ENCODE results near the gene CTXND1.

CTXND1 gene

DNA sequence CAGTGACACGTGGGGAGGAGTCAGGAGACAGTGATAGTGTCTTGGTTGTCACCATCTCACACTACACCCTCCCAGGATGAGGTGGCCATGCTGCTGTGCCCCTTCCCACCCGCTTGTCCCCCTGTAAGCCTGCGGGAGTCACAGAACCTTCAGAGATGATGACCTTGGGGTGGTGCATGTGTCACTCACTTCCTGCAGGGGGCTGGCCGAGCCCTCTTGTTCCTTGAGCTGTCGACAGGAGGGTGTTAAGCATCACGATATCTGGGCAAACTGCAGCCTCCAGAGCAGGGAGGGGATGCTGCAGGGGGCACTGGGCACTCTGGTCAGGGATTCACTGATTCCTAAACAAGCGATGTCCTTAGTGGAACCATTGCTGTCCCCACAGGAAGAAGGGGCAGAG is 71.5 kb downstream of the CTXND1 start:
- no peak for DNase-seq

DNA sequence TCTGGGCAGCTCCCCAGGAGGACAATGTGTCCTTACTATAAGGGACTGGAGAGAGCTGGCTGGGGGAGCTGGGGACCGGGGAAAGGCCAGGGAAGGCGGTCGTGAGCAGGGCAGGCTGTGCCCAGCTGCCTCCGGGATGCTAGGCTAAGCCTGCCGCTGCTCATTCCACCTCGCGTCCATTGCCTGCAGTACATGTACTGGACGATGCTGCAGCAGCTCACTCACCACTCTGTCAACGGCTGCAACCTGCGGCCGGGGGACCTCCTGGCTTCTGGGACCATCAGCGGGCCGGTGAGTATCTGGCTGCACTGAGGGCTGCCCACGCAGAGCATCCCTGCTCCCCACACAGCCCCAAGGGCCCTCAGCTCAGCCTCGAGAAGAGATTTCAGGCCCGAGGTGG is 72.1 kb downstream of the CTXND1 start:
- no peak for DNase-seq

DNA sequence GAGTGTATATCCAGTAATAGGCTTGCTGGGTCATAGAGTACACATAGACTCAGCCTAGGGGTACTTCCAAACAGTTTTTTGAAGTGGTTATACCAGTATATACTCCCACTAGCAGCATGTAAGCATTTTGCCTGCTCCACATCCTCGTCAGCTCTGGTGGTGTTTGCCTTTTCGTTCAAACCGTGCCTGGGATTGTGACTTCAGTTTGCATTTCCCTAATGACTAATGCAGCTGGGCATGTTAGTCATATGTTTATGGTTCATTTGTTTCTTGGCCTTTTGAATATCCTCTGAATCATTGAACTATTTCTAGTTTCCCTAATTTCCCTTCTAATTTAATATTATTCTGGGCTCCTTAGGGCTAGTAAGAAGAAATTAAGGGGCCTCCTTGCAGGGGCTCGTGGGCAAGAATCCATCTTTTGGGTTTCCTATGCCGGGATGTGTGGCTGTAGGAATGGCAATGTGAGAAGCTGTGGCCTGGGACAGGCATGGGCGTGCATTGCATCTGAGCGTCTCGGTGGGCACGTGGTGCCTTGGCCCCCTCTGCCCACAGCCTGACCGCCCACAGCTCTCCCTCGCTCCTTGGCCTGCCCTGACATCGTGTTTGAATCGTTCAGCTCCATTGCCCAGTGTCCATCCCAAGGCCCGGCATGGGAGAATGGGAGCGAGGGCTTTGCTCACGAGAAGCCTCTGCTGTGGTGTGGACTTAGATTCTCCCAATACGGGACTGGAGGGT is 72.8 kb downstream of the CTXND1 start:
- DNase-seq, result no peak

DNA sequence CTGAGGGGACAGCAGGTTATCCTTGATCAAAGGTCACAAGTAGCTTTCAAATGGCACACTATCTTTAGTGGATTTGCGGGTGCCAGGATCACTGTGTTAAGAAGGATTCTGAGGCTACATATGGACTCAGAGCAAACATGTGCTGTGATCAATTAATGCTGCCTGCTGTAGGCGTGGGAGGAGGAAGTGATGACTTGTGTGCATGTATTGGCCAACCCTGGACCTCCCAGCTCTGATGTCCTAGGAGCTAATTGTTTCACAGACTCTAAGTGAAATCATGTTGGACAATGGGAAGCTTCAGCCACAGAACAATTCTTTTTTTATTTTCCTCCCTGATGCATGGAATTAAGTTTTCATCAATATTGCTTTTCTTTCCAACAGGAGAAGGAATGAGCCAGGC is 74.9 kb downstream of the CTXND1 start:
- no peak for DNase-seq

DNA sequence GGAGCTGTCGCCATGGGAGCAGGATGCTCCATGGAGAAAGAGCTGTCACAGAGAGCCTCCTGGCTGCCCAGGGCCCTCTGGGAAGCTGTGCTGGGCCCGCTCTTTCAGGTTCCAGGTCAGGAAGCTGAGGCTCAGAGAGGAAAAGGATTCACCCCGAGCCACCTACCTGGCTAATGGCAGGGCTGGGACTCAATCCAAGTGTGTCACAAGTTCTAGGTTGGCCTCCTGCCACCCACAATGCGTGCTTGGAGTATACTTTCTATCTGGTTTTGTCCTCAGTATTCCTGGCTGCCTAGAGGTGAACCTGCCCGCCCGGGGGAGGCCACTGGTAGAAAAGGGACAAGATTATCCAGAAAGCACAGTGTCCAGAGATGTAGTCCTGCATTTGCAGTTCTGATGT is 75.6 kb downstream of the CTXND1 start:
- no peak for DNase-seq

DNA sequence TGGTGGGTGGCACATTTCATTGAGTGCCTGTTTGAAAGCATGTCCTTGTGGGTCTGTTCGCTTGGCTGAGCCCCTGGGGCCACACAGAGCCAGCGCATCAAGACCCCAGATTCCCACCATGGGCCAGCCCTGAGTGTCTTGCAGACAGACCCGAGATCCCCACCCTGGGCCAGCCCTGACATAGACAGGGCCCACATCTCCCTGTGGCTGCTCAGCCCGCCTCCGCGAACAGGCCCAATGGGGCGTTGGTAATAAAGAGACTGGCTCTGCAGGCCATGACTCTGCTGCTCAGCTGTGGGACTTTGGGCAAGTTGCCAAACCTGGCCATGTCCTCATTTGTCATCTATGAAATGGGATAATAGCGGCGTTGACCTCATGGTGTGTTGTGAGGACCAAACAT is 76.6 kb downstream of the CTXND1 start:
- DNase-seq, result no peak

DNA sequence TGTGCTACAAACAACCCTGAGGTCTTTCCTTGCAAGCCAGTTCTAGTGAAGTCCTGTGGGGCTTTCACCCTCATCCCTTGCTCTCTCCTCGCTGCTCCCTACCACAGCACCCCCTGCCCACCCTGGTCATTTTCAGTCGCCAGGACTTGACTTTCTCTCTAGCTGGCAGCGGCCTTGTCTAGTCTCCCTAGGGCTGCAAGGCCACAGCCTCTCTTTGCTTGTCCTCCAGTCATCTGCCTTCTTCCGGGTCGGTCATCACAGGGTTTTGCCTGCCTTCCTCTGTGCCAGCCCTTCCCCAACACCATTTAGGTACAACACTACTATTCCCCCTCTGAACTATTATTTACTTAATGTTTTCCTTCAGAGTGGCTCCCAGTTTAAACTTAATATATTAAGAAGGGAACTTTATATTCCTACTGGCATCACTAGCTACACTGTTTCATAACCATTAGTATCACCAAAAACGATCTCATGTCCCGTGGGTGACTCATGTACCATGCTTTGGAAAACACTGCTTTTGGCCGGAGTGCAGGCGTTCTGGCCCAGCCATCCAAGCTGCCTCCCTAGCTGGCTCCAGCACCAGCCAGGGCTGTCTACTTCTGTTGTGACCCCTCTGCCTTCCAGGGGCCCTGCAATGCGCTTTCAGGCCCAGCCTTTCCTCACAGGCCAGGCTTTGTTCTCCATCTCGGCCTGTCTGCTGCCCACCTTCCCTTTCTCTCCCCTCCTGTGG is 77.8 kb downstream of the CTXND1 start:
- no peak for DNase-seq

DNA sequence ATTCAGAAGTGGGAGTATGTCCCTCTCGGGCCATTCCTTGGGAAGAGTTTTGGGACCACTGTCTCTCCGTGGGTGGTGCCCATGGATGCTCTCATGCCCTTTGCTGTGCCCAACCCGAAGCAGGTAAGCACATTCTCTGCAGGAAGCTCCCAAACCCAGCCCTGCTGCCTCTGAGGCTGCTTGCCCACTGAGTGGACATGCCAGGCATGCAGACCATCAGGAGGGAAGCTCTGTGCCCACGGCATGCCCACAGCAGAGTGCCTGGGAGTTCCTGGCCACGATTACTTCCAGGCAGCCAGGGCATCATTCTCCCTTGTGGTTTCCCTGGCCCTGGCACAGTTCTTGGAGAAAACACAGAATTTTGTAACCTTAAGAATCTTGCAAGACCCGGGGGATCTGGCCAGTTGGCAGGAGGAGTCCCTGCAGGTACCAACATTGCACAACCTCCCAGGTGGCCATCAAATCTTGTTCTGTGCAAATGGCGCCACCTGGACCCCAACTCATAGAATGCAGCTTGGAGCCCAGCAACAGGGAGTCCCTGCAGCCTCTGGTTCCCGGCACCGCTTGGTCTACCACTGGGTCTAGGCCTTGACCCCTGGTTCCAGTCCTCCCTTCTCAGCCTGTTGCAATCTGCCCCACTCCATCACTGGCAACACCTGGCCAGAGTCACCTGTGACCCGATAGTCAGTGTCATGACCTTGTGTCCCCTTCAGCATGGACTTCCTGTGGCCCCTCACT is 78.8 kb downstream of the CTXND1 start:
- peak; percentile 73 for DNase-seq

DNA sequence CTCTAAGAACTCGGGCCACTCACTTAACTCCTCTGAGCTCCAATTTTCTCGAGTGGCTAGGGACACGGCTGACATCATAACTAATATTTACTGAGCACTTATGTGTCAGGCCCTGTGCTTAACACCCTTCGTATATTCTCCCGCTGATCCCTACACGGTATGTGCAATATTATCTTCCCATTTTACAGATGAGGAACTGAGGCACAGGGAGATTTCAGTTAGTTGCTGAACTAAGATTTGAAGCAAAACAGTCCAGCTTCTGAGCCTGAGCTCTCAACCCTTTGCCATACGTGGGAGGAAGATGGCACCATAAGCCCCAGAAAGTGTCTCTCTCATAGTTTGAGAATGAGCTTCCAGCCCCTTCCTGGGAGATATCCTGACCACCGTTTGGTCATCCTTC is 79.6 kb downstream of the CTXND1 start:
- no peak for DNase-seq

DNA sequence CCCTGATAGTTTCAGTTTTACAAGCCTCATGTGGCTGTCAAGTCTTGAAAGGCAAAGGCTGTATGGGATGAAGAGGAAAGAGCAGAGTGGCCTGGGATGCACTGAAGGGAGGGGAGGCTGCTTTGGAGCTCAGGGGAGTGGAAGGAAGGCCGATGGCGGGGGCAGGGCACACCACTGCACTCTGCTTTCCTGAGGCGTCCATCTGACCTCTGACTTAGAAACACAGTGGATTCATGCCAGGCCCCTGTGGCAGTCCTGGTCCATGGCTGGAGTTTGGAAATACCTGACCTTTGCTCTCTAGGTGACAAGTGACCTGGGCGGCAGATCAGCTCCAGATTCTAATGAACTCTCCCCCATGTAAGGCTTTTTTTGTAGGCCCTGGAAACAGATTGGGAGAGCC is 80.2 kb downstream of the CTXND1 start:
- DNase-seq, result no peak

DNA sequence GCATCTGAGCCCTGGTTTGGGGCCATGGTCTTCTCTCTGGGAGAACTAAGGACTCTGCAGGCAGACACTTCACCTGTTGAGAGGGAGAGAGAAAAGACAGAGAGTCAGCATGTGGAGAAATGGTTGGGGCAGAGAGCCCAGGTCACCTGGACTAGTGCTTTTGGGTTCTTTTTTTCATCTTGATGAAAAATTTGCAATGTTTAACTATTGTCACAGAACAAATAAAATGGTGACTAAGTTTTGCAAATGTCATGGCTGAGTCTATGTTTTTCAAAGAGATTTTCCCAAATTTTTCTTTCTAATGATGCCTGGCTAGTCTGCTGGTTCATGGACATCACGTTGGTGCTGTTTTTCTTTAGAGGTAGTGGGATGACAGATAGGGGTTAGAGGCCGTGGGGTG is 81.4 kb downstream of the CTXND1 start:
- no peak for DNase-seq

DNA sequence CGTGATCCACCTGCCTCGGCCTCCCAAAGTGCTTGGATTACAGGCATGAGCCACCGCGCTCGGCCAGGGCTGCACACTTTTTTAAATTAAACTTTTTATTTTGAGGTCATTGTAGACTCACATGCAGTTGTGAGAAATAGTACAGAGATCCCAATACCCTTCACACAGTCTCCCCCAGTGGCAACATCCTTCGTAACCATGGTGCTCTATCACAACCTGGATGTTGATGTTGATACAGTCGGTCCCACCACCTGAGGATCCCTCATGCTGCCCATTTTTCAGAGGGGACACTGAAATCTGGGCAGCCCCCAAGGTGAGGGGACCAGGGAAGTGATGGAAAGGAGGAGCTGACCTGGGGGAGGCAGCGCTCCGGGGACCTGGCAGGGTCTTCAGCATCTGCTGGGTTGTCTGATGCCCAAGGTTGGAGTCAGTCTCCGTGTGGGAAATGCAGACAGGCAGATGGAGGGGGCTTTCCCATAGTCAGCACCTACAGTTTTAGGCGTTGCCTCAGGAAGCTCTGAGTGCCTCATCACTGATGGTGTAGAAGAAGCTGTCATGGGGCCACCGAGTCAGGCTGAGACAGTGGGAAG is 82.2 kb downstream of the CTXND1 start:
- DNase-seq, result no peak

DNA sequence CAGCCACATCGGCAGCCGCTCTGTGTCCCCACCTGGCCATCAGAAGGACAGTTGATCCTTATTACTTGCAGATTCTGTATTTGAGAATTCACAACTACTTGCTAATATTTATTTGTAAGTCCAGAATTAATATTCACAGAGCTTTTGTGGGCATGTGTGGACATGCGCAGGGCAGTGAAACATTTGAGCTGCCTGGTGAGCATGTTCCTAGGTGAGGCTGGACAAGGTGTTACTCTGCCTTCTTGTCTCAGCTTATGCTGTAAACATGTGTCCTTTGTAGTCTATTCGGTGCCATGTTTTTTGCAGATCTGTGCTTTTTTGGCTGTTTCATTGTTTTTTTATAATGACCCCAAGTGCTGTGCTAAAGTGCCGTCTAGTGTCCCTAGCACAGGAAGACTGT is 83.6 kb downstream of the CTXND1 start:
- no peak for DNase-seq

DNA sequence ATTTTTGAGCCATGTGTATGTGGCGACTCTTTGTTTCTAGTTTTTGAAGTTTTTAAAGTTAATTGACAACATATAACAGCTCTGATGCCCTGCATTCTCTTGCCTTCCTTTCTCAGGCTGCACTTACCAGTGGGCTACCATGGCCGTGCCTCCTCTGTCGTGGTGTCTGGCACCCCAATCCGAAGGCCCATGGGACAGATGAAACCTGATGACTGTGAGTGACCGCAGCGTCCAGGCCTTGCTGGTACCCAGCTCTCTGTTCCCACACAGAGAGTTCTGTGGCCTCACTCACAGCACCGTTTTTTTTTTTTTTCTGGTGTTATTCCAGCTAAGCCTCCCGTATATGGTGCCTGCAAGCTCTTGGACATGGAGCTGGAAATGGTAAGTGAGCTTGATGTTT is 84.1 kb downstream of the CTXND1 start:
- no peak for DNase-seq

DNA sequence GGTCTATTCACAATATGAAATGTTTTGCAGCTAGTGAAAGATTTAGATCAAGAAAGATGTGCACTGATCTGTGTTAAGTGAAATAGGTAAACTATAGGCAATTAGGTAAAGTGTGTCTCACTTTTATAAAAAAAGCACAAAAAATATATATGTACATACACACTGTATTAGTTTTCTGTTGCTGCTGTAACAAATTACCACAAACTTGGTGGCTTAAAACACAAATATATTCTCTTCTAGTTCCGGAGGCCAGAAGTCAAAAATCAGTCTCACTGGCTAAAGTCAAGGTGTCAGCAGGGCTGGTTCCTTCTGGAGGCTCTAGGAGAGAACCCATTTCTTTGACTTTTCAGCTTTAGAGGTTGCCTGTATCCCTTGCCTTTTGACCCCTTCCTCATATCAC is 88.1 kb downstream of the CTXND1 start:
- no peak for DNase-seq

DNA sequence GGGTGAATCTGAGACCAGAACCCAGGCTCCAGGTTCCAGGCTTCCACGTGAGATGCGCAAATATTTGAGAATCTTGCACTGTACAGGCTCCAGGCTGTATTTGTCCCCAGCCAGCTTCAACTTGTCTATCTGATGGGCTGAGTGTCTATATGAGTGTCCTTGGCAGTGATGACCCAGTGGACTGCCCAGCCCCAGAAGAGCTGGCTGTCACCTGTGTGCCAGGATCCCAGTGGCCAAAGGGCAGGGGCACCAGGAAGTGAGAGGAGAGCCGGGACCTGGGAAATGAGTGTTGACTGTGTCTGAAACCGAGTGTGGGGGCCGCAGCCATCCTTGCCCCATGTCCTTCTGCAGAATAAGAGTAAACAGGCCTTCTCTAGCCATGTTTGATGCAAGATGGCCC is 88.8 kb downstream of the CTXND1 start:
- no peak for DNase-seq

DNA sequence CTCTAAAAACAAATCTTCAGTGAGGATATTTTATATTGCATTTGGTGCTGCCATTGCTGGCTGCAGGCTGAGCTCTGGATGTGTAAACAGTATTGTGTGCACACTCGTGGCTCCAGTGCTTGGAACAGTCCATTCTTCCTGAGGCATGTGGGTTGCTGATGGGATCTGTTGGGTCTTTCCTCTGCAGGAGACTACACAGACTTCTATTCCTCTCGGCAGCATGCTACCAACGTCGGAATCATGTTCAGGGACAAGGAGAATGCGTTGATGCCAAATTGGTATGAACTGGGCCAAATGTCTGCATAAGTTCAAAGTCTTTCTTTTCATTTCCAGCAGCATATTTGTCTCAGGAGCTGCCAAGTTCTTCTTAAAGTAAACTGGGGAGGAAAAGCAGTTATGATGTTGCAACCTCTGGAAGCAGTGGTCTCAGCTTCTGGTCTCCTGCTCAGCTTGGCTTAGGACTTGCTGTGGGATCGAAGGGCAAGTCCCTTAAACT is 89.9 kb downstream of the CTXND1 start:
- no peak for DNase-seq

DNA sequence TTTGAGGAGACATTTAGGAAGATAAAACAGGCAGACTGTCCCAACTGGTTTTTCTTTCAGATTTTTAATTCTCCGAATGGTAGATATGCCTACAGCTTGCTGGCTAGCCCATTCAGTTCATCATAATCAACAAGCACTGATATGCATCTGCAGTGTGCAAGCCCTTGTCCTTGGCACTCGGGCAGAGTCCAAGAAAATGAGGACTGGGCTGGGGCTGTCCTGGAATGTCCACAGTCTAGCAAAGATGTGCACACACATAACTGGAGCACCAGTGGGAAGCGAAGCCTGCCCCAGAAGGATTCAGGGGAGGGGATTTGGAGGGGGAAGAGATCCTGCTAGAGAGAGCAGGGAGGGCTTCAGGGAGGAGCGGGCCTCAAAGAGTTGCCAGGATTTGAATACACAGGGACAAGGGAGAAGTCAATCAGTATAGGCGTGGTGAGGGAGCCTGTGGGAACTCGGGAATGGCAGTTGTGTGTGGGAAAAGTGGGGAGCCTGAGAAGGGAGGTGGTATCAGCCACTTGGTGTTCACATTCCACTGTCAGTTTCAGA is 90.5 kb downstream of the CTXND1 start:
- DNase-seq, result no peak

DNA sequence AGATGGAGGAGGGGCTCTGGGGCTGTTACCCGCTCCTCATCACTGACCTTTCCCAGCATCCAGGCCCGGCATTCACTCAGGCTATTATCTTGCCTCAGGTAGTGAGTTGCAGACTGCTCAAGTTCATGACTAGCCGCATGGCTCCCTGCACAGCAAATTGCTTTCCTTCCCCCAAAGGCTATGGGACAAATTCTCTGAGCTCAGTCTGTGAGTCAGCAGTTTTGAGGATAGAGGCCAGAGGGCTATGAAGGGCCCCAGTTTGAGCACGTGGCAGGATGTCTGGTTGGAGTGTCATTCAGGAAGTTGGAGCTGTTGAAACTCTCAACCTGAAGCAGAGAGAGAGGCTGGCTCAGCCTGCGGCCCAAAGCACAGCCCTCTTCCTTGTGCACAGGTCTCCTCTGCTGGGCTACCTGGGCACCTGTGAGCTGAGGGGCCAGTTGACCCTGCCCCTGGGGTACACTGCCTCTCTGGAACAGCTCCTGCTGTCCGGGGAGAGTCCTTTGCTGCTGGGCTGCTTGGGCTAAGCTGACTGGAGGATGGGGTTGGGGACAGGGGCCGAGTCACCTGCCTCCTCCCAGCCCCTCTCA is 91.3 kb downstream of the CTXND1 start:
- DNase-seq, result peak; percentile 35

DNA sequence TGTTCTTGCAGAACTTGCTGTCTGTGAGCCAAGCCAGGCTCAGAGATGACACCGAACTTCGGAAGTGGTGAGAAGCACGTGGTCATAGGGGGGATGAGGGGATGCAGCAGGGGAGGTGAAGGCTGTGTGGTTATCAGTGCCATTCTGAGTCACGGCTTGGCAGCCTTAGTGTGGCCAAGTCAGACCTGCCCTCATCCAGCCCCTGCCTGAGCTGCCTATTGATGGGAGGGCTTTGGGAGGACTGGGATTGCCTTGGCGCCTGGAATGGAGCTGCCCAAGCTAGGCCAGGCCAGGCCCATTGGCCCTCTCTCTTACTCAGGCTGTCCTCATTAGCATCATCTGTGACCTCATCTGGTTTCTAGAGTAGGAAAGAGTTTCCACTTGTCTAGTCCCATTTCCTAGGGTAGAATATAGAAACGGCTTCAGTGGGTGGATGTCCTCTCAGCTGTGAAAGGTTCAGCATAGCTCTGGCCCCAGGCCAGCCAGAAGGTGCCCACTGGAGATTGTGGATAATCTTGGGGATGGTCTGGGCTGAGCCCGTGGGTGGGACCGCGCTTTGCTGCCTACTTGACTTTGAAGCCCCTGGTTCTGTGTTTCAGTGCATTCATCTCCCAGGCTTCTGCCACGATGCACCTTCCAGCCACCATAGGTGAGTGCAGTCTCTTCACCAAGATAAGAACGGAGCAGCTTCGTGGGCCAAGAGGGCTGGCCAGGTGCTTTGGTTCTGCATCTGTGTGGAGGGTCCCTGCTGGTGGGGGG is 92.0 kb downstream of the CTXND1 start:
- DNase-seq, result no peak

DNA sequence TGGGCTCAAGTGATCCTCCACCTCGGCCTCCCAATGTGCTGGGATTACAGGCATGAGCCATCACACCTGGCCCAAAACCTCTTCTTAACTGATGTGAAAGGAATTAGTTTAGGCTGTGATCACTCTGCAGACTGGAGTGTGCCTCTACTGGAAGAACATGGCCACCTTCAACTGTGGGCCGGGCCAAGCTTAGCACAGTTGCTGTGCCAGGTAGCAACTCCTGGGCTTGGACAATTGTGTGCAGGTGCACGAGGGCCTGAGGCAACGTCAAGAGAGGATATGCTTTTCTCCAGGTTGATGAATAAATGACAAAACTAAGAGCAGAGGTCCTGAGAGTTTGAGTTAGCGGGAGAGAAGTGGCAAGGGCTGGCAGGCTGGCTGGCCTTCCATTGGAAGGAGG is 92.7 kb downstream of the CTXND1 start:
- DNase-seq, result no peak

DNA sequence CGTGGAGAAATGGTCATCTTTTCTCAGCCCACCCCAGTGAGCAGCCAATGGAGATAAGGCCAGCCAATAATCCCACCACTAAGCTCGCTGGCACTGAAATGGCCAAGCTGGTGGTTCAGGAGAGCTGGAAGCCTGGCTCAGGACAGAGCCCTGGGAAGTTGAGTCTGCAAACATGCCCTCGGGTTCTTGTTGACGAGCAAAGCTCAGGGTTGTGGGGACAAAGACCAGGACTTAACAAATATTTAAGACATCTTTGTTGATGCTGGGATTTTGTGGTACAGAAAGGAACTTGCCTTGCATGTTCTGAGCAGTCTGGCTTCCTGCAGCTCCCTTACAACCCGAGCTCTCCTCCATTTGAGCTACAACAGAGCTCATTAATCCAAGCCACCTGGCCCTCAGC is 94.8 kb downstream of the CTXND1 start:
- DNase-seq, result no peak

Data from CD4-positive, alpha-beta T cell treated with Interleukin-17A for 1 hour (primary cell).